ENCODE data around the gene TRPV2. TPM values are rescaled to one million over a fixed set of nuclear protein-coding genes. Genes with fewer than 3 reads are reported as not detected.

Gene TRPV2
- total and polyA plus RNA-seq, 2 experiments from 2014 or later: 1.7 to 3.2 TPM

GRCh38 chr17:16380640-16381495 lies 34.5 kb upstream of the TRPV2 start, which contains the start of gene UBB:
TSS of gene UBB (plus strand) at chr17:16381091. CDS start at chr17:16381908, 817 bp downstream.
- ATAC-seq (peak; percentile 95), DNase-seq (ENCODE audit: low spot score) (peak; percentile 99)
- peaks cover 31% of the 10 kb centered on the region for H3K4me1 Mint-ChIP-seq
- peak within 1 kb of the TSS; percentile 98 for H3K4me3 ChIP-seq
- no peaks in the 10 kb centered on the region; the same call in 2 of the 3 replicates for H3K9me3 Mint-ChIP-seq
- peak within 1 kb of the TSS; percentile 99 for H3K27ac ChIP-seq (ENCODE audit: low read depth)
- H3K79me2 ChIP-seq (replicated peaks; ENCODE audit: insufficient read depth): peaks cover 23% of the 10 kb centered on the region
- no peaks in the 10 kb centered on the region for H3K9me2 ChIP-seq (ENCODE audit: insufficient read depth)
- H3F3A ChIP-seq (replicated peaks; ENCODE audit: low read depth): peaks cover 26% of the 10 kb centered on the region
- TF ChIP-seq STAT1 (IDR thresholded peaks at IDR 0.05; ENCODE audit: unreplicated experiment): no peak
- no peak for TF ChIP-seq ZNF331 (CRISPR knock-in tag; IDR thresholded peaks at IDR 0.05; ENCODE audit: low read depth)
- peak; percentile 99 for TF ChIP-seq POLR2AphosphoS5 (IDR thresholded peaks at IDR 0.05; ENCODE audit: low read depth)
- no peak for TF ChIP-seq NANOG (IDR thresholded peaks at IDR 0.05; ENCODE audit: borderline replicate concordance)
- TF ChIP-seq CREB1 (CRISPR knock-in tag; IDR thresholded peaks at IDR 0.05; ENCODE audit: low read depth): peak; percentile 93
- TF ChIP-seq CTCF (conservative IDR thresholded peaks at IDR 0.05; ENCODE audit: low read depth in 2 of 2): peak in 1 of 2 experiments; percentile 15; a peak in 1 of 4 replicates
- no peak for TF ChIP-seq JUNB (IDR thresholded peaks at IDR 0.05; ENCODE audit: unreplicated experiment)
- TF ChIP-seq EZH2phosphoT487 (IDR thresholded peaks at IDR 0.05; ENCODE audit: unreplicated experiment): no peak
- TF ChIP-seq ETS1 (IDR thresholded peaks at IDR 0.05): peak; percentile 75
- peaks cover 11% of the 10 kb centered on the region; the same call in 1 of the 2 replicates for H3K36me3 ChIP-seq (ENCODE audit: insufficient read depth)
- H3K27ac Mint-ChIP-seq: peak within 1 kb of the TSS; percentile 100
- H3K27me3 ChIP-seq (ENCODE audit: insufficient read depth): no peaks in the 10 kb centered on the region
- H3K4me2 ChIP-seq: peak within 1 kb of the TSS; percentile 96
- H3K36me3 Mint-ChIP-seq (ENCODE audit: low read depth): peaks cover 41% of the 10 kb centered on the region
- peak within 1 kb of the TSS; percentile 96 for H3K4me3 Mint-ChIP-seq
- peak within 1 kb of the TSS; percentile 74; the same call in 1 of the 2 replicates for H2AFZ ChIP-seq
- H3K4me1 ChIP-seq (ENCODE audit: insufficient read depth): peaks cover 5% of the 10 kb centered on the region
- peaks cover 3% of the 10 kb centered on the region; the same call in 1 of the 2 replicates for H4K20me1 ChIP-seq (replicated peaks; ENCODE audit: insufficient read depth)
- peaks cover 10% of the 10 kb centered on the region for H3K27me3 Mint-ChIP-seq (ENCODE audit: insufficient read depth, low read depth, poor library complexity)

- Mint-ChIP-seq H3K27me3 (ENCODE audit: insufficient read depth, low read depth, poor library complexity) (peaks cover 7% of the 10 kb centered on the region), H3K4me1 (peaks cover 31% of the 10 kb centered on the region), H3K36me3 (ENCODE audit: low read depth) (peaks cover 41% of the 10 kb centered on the region), H3K4me3 (peak overlapping the region; percentile 96), H3K9me3 (no peaks in the 10 kb centered on the region; the same call in 2 of the 3 replicates), H3K27ac (peak overlapping the region; percentile 100)
- no peak for ATAC-seq
- peaks cover 31% of the 10 kb centered on the region for H3F3A ChIP-seq (replicated peaks; ENCODE audit: low read depth)
- peaks cover 11% of the 10 kb centered on the region; the same call in 1 of the 2 replicates for H3K36me3 ChIP-seq (ENCODE audit: insufficient read depth)
- H3K4me3 ChIP-seq: peak overlapping the region; percentile 98
- H3K4me1 ChIP-seq (ENCODE audit: insufficient read depth): peaks cover 5% of the 10 kb centered on the region
- DNase-seq (ENCODE audit: low spot score): no peak
- peaks cover 3% of the 10 kb centered on the region; the same call in 1 of the 2 replicates for H4K20me1 ChIP-seq (replicated peaks; ENCODE audit: insufficient read depth)
- no peaks in the 10 kb centered on the region for H3K27me3 ChIP-seq (ENCODE audit: insufficient read depth)
- no peaks in the 10 kb centered on the region for H3K9me2 ChIP-seq (ENCODE audit: insufficient read depth)
- H3K4me2 ChIP-seq: peak overlapping the region; percentile 96
- peak overlapping the region; percentile 99 for H3K27ac ChIP-seq (ENCODE audit: low read depth)
- peaks cover 23% of the 10 kb centered on the region for H3K79me2 ChIP-seq (replicated peaks; ENCODE audit: insufficient read depth)
- no peak overlapping the region for H2AFZ ChIP-seq
- TF ChIP-seq POLR2AphosphoS5 (IDR thresholded peaks at IDR 0.05; ENCODE audit: low read depth) (no peak), ZNF331 (CRISPR knock-in tag; IDR thresholded peaks at IDR 0.05; ENCODE audit: low read depth) (no peak), CREB1 (CRISPR knock-in tag; IDR thresholded peaks at IDR 0.05; ENCODE audit: low read depth) (no peak), JUNB (IDR thresholded peaks at IDR 0.05; ENCODE audit: unreplicated experiment) (no peak), ZNF114 (CRISPR knock-in tag; IDR thresholded peaks at IDR 0.05) (no peak), NANOG (IDR thresholded peaks at IDR 0.05; ENCODE audit: borderline replicate concordance) (no peak), STAT1 (IDR thresholded peaks at IDR 0.05; ENCODE audit: unreplicated experiment) (no peak)
These were observed 33.9 kb upstream of the TRPV2 start for GRCh38 chr17:16381496-16381820.

Measured in GM23338 (cell line).